ENCODE measurements around the gene CORO6. TPM values are rescaled to one million over a fixed set of nuclear protein-coding genes. Genes with fewer than 3 reads are reported as not detected.

Gene CORO6
- polyA plus RNA-seq, 4 donors: 0.67 to 7.3 (median 1.1) TPM

DNA sequence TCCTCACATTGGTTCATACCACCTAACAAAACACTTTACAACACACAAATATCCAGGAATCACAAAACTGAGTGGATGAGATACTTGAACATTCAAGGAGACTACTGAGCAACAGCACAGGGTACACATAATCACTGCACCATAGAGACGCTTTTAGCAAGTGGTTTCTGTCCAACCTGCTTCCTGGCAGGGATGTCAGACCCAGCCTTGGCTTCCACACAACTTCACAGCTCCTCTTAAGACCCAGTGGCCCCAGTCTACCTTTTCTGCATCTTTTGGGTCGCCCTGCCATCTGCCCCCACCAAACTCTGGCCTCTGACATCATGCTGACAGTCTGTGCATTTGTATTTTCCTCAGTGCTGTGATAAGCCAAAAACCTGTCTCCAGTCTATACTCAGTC is 5.9 kb upstream of the CORO6 start:
- peaks cover 0 to 5% (median 0%) of the 10 kb centered on the region in 3 donors for H3K27me3 ChIP-seq (ENCODE audit: control insufficient read depth in 3 of 3, insufficient read depth in 3 of 3, low read length in 3 of 3)
- H3K36me3 ChIP-seq (ENCODE audit: control insufficient read depth in 3 of 3, insufficient read depth in 2 of 3, low read depth in 1 of 3, low read length in 3 of 3): peaks cover 5 to 23% (median 16%) of the 10 kb centered on the region in 3 donors
- no peaks in the 10 kb centered on the region for H3K9me3 ChIP-seq (ENCODE audit: control insufficient read depth in 2 of 2, insufficient read depth in 1 of 2, low read depth in 1 of 2, low read length in 1 of 2)
- no peak for DNase-seq
- no peak for FAIRE-seq
- no peak overlapping the region for H3K4me3 ChIP-seq (ENCODE audit: low read depth in 1 of 3, low read length in 3 of 3)
- 87 to 95% (median 89%) methylated on average over 2 of the region's 2 CpGs for WGBS, 3 donors
- H3K4me1 ChIP-seq (ENCODE audit: control insufficient read depth in 3 of 3, insufficient read depth in 2 of 3, low read depth in 1 of 3, low read length in 2 of 3): no peaks in the 10 kb centered on the region
- H3K27ac ChIP-seq (ENCODE audit: low read depth in 1 of 3, low read length in 2 of 3): no peak overlapping the region

DNA sequence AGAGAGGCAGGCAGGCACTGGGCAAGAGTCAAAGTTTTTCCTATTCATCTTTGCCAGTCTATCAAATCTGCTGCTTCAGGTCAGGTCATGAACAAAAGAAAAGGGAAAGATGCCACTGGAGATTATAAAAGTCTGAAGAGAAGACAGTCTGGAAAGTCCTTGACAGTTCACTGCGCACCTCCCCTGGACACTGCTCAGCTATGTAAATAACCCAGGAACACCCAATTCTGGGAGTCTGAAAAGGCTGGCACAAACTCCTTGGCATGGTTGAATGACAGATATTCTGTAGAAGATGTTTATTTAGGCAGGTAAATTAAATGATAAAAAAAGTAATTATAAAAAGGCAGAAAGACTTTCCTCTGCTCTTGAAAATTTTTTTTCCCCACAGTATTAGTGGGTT is 5.2 kb upstream of the CORO6 start:
- Histone ChIP-seq H3K27me3 (ENCODE audit: control insufficient read depth in 3 of 3, insufficient read depth in 3 of 3, low read length in 3 of 3) (peaks cover 0 to 12% (median 0%) of the 10 kb centered on the region in 3 donors), H3K36me3 (ENCODE audit: control insufficient read depth in 3 of 3, insufficient read depth in 2 of 3, low read depth in 1 of 3, low read length in 3 of 3) (peaks cover 5 to 23% (median 16%) of the 10 kb centered on the region in 3 donors), H3K4me1 (ENCODE audit: control insufficient read depth in 3 of 3, insufficient read depth in 2 of 3, low read depth in 1 of 3, low read length in 2 of 3) (peaks cover 0 to 4% (median 0%) of the 10 kb centered on the region in 3 donors), H3K4me3 (ENCODE audit: low read depth in 1 of 3, low read length in 3 of 3) (no peak overlapping the region), H3K9me3 (ENCODE audit: control insufficient read depth in 2 of 2, insufficient read depth in 1 of 2, low read depth in 1 of 2, low read length in 1 of 2) (no peaks in the 10 kb centered on the region), H3K27ac (ENCODE audit: low read depth in 1 of 3, low read length in 2 of 3) (no peak overlapping the region)
- WGBS, 3 donors: 98 to 100% (median 100%) methylated on average over 1 of the region's 1 CpG
- FAIRE-seq (no peak), DNase-seq (no peak)

DNA sequence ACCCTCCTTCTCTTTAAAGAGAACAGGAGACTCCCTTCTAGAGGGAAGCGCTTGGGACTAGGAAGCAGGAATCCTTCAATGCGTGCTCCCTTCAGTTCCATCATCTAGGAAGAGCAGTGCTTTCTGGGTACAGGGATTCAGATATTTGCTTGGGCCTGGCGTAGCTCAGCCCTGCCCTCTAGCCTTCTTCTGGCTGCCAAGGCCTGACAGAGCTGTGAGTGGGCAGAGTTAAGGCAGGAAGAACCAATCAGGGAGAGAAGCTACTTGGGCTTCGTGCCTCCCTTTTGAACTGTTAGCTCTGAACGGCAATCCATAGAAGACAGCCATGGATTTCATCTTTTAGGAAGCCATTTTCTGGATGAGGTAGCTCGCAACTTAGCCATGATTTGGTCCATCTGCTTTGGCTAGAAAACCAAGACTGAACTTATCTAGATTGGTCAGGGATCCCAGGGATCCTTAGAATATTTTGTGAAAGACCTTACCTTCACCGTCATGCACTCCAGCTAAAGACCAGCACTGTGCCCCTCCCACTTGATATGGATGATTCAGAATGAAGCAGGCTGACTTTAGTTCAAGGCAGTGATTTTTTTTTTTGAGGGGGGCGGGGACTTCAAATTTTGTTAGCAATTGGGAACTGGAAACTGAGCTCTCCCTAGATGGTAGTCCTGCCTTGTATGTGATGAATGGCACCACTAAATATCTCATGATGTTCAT is 2.5 kb upstream of the CORO6 start:
- FAIRE-seq: no peak

DNA sequence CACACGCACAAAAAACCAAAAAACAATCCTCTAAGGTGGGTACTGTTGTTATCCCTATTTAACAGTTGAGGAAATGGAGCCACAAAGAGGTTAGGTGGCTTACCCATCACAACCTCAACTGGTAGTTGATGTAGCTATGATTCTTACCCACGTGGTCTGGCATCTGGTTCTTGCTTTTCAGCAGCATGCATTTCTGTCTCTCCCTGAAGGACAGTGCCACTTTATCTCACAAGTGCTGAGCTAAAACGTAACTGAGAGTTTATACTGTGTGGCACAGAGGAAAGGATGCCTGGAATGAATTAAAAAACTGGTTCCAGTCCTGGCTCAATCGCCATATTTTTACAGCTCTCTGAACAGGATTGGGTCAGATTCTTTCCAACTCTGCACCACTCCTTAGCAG is 1.9 kb upstream of the CORO6 start:
- Histone ChIP-seq H3K4me1 (ENCODE audit: control insufficient read depth in 3 of 3, insufficient read depth in 2 of 3, low read depth in 1 of 3, low read length in 2 of 3) (peaks cover 0 to 7% (median 0%) of the 10 kb centered on the region in 3 donors), H3K27me3 (ENCODE audit: control insufficient read depth in 3 of 3, insufficient read depth in 3 of 3, low read length in 3 of 3) (peaks cover 0 to 44% (median 0%) of the 10 kb centered on the region in 3 donors), H3K27ac (ENCODE audit: low read depth in 1 of 3, low read length in 2 of 3) (no peak overlapping the region), H3K4me3 (ENCODE audit: low read depth in 1 of 3, low read length in 3 of 3) (no peak overlapping the region), H3K36me3 (ENCODE audit: control insufficient read depth in 3 of 3, insufficient read depth in 2 of 3, low read depth in 1 of 3, low read length in 3 of 3) (peaks cover 0 to 2% (median 0%) of the 10 kb centered on the region in 3 donors), H3K9me3 (ENCODE audit: control insufficient read depth in 2 of 2, insufficient read depth in 1 of 2, low read depth in 1 of 2, low read length in 1 of 2) (no peaks in the 10 kb centered on the region)
- 71 to 81% (median 73%) methylated on average over 4 of the region's 4 CpGs for WGBS, 3 donors
- FAIRE-seq: no peak
- no peak for DNase-seq

More for the DNA sequence above, 2.5 kb upstream of the CORO6 start:
- 82 to 94% (median 87%) methylated on average over 8 of the region's 8 CpGs for WGBS, 3 donors
- no peak overlapping the region for H3K4me3 ChIP-seq (ENCODE audit: low read depth in 1 of 3, low read length in 3 of 3)
- peaks cover 0 to 38% (median 0%) of the 10 kb centered on the region in 3 donors for H3K27me3 ChIP-seq (ENCODE audit: control insufficient read depth in 3 of 3, insufficient read depth in 3 of 3, low read length in 3 of 3)
- H3K9me3 ChIP-seq (ENCODE audit: control insufficient read depth in 2 of 2, insufficient read depth in 1 of 2, low read depth in 1 of 2, low read length in 1 of 2): no peaks in the 10 kb centered on the region
- DNase-seq: no peak
- H3K4me1 ChIP-seq (ENCODE audit: control insufficient read depth in 3 of 3, insufficient read depth in 2 of 3, low read depth in 1 of 3, low read length in 2 of 3): peaks cover 0 to 7% (median 0%) of the 10 kb centered on the region in 3 donors
- H3K36me3 ChIP-seq (ENCODE audit: control insufficient read depth in 3 of 3, insufficient read depth in 2 of 3, low read depth in 1 of 3, low read length in 3 of 3): peaks cover 0 to 2% (median 1%) of the 10 kb centered on the region in 3 donors
- H3K27ac ChIP-seq (ENCODE audit: low read depth in 1 of 3, low read length in 2 of 3): no peak overlapping the region

DNA sequence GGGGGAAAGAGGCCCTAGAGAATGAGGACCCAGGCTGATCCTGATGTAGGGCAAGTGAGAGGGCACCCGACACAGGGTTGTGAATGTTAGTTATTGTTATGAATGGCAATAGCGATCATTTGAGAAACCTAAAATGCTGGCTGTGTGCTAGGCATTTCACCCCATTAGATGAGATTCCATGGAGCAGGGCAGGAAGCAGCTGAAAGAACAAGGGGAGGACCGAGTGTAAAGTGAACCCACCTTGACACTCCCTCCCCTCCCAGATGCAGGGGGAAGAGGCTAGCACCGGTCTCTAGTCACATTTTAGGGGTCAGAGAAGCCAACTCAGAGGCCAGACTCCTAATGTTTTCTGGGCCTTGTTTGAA is 553 bp upstream of the CORO6 start:
- WGBS, 3 donors: 39 to 51% (median 46%) methylated on average over 4 of the region's 4 CpGs

DNA sequence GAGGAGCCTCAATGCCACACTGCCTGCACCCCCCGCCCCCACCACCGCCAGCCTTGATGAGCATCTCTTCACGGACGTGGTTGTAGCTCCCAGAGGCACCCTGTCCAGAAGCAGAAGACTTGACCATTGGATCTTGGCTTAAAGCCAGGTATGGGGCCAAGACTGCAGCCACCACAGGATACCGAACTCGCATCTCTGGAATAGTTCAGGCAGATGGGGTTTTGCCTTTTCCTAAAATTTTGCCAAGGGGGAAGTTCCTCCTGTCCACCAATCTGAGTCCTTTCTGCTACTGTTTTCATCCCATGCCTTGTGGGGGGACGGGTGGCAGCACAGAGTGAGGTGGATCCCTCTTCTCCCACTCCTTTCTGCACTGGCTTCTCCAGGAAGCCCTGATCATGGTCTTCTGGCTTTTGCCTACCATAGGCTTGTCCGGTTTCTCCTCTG is 939 bp downstream of the CORO6 start:
- DNase-seq (no peak), FAIRE-seq (no peak)
- H3K4me3 ChIP-seq (ENCODE audit: low read depth in 1 of 3, low read length in 3 of 3): no peak overlapping the region
- no peaks in the 10 kb centered on the region for H3K9me3 ChIP-seq (ENCODE audit: control insufficient read depth in 2 of 2, insufficient read depth in 1 of 2, low read depth in 1 of 2, low read length in 1 of 2)
- no peaks in the 10 kb centered on the region for H3K36me3 ChIP-seq (ENCODE audit: control insufficient read depth in 3 of 3, insufficient read depth in 2 of 3, low read depth in 1 of 3, low read length in 3 of 3)
- peaks cover 0 to 21% (median 0%) of the 10 kb centered on the region in 3 donors for H3K4me1 ChIP-seq (ENCODE audit: control insufficient read depth in 3 of 3, insufficient read depth in 2 of 3, low read depth in 1 of 3, low read length in 2 of 3)
- H3K27ac ChIP-seq (ENCODE audit: low read depth in 1 of 3, low read length in 2 of 3): no peak overlapping the region
- 72 to 77% (median 75%) methylated on average over 8 of the region's 8 CpGs for WGBS, 3 donors
- H3K27me3 ChIP-seq (ENCODE audit: control insufficient read depth in 3 of 3, insufficient read depth in 3 of 3, low read length in 3 of 3): peaks cover 0 to 72% (median 0%) of the 10 kb centered on the region in 3 donors

More for the DNA sequence above, 553 bp upstream of the CORO6 start:
- peaks cover 0 to 7% (median 0%) of the 10 kb centered on the region in 3 donors for H3K4me1 ChIP-seq (ENCODE audit: control insufficient read depth in 3 of 3, insufficient read depth in 2 of 3, low read depth in 1 of 3, low read length in 2 of 3)
- FAIRE-seq: no peak
- DNase-seq: no peak
- H3K27ac ChIP-seq (ENCODE audit: low read depth in 1 of 3, low read length in 2 of 3): no peak overlapping the region
- H3K36me3 ChIP-seq (ENCODE audit: control insufficient read depth in 3 of 3, insufficient read depth in 2 of 3, low read depth in 1 of 3, low read length in 3 of 3): peaks cover 0 to 2% (median 0%) of the 10 kb centered on the region in 3 donors
- peak overlapping the region in 1 of 3 donors; percentile 40 for H3K4me3 ChIP-seq (ENCODE audit: low read depth in 1 of 3, low read length in 3 of 3)
- H3K9me3 ChIP-seq (ENCODE audit: control insufficient read depth in 2 of 2, insufficient read depth in 1 of 2, low read depth in 1 of 2, low read length in 1 of 2): no peaks in the 10 kb centered on the region
- peaks cover 0 to 57% (median 0%) of the 10 kb centered on the region in 3 donors for H3K27me3 ChIP-seq (ENCODE audit: control insufficient read depth in 3 of 3, insufficient read depth in 3 of 3, low read length in 3 of 3)

DNA sequence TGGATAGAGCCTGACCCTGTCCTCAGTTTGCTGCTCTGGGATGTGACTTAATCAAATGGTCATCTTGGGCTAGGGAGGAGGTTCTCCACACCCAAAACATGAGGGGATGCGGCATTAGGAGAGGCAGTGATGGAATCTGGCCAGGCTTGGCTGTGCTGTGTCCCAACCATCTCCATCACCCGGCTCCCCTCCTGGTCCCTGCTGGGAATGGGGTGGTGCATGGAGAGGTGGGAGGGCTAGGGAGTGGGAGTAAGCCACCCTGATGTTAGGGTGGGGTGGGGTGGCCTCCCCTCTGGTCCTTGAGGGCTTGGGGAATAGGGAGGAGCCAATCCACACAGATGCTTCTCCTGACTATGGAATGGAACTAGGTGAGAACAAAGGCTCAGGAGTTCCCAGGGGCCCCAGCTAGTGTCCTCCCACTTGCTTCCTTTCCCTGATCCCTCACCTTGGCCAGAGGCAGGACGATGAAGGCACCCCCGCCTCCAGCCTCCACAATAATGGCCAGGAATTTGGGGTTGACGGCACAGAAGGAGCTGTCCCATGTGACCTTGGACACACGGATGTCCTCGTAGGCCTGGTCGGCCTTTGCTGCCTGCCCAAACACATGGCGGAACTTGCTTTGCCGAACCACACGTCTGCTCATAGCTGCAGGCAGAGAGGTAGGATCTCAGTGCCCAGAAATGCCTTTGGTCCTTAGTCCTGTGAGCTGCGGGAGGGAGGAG is 1.8 kb downstream of the CORO6 start:
- no peak overlapping the region for H3K4me3 ChIP-seq (ENCODE audit: low read depth in 1 of 3, low read length in 3 of 3)
- no peaks in the 10 kb centered on the region for H3K9me3 ChIP-seq (ENCODE audit: control insufficient read depth in 2 of 2, insufficient read depth in 1 of 2, low read depth in 1 of 2, low read length in 1 of 2)
- peaks cover 3 to 30% (median 4%) of the 10 kb centered on the region in 3 donors for H3K4me1 ChIP-seq (ENCODE audit: control insufficient read depth in 3 of 3, insufficient read depth in 2 of 3, low read depth in 1 of 3, low read length in 2 of 3)
- DNase-seq (no peak), FAIRE-seq (no peak)
- WGBS, 3 donors: 89 to 97% (median 95%) methylated on average over 11 to 12 of the region's 12 CpGs
- no peak overlapping the region for H3K27ac ChIP-seq (ENCODE audit: low read depth in 1 of 3, low read length in 2 of 3)
- peaks cover 0 to 80% (median 0%) of the 10 kb centered on the region in 3 donors for H3K27me3 ChIP-seq (ENCODE audit: control insufficient read depth in 3 of 3, insufficient read depth in 3 of 3, low read length in 3 of 3)
- no peaks in the 10 kb centered on the region for H3K36me3 ChIP-seq (ENCODE audit: control insufficient read depth in 3 of 3, insufficient read depth in 2 of 3, low read depth in 1 of 3, low read length in 3 of 3)

DNA sequence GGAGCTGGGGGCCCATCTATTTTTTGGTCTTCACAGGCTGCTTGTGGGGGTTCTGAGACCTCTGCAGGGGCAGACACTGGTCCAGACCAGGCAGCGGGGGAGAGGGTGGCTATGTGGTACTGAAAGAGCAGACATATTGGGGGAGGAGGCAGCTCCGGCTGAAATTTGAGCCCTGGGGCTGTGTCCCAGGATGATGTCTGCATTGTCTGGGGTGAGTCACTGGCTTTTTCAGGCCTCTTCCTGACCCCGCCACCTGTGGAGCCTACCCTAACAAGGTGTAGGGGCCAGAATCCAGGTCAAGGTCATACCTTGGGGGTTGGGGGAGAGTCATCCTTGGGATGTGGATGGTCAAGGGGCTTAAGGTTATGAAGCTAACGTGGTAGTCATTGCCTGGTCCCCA is 2.4 kb downstream of the CORO6 start:
- 91 to 94% (median 91%) methylated on average over 4 of the region's 4 CpGs for WGBS, 3 donors
- Histone ChIP-seq H3K9me3 (ENCODE audit: control insufficient read depth in 2 of 2, insufficient read depth in 1 of 2, low read depth in 1 of 2, low read length in 1 of 2) (no peaks in the 10 kb centered on the region), H3K27me3 (ENCODE audit: control insufficient read depth in 3 of 3, insufficient read depth in 3 of 3, low read length in 3 of 3) (peaks cover 0 to 86% (median 0%) of the 10 kb centered on the region in 3 donors), H3K4me3 (ENCODE audit: low read depth in 1 of 3, low read length in 3 of 3) (no peak overlapping the region), H3K36me3 (ENCODE audit: control insufficient read depth in 3 of 3, insufficient read depth in 2 of 3, low read depth in 1 of 3, low read length in 3 of 3) (no peaks in the 10 kb centered on the region), H3K4me1 (ENCODE audit: control insufficient read depth in 3 of 3, insufficient read depth in 2 of 3, low read depth in 1 of 3, low read length in 2 of 3) (peaks cover 3 to 35% (median 6%) of the 10 kb centered on the region in 3 donors), H3K27ac (ENCODE audit: low read depth in 1 of 3, low read length in 2 of 3) (no peak overlapping the region)
- FAIRE-seq: no peak
- no peak for DNase-seq
